GM19463 (cell line): ENCODE results near the gene MINK1.
"Not testable (repeated sequence)": the region's sequence is repeated elsewhere in the genome, so short reads cannot be mapped to it uniquely, and the experiment has no call there.

ENCODE experiments used
- ATAC-seq: cut with Tn5 transposase; IDR thresholded peaks from one replicate; pipeline ENCODE4 v1.9.1; 2021; ENCODE audit warnings: mild to moderate bottlenecking, moderate library complexity; ENCODE audit not compliant: unreplicated experiment

MINK1 gene

DNA sequence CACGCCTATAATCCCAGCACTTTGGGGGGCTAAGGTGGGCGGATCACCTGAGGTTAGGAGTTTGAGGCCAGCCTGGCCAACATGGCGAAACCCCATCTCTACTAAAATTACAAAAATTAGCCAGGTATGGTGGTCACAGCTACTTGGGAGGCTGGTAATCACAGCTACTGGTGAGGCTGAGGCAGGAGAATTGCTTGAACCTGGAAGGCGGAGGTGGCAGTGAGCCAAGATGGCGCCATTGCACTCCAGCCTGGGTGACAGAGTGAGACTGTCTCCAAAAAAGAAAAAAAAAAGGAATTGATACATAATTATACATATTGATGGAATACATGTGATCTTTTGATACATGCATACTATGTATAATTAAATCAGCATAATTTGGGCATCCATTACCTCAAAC is 34.4 kb downstream of the MINK1 start:
- ATAC-seq, result not testable (repeated sequence)

DNA sequence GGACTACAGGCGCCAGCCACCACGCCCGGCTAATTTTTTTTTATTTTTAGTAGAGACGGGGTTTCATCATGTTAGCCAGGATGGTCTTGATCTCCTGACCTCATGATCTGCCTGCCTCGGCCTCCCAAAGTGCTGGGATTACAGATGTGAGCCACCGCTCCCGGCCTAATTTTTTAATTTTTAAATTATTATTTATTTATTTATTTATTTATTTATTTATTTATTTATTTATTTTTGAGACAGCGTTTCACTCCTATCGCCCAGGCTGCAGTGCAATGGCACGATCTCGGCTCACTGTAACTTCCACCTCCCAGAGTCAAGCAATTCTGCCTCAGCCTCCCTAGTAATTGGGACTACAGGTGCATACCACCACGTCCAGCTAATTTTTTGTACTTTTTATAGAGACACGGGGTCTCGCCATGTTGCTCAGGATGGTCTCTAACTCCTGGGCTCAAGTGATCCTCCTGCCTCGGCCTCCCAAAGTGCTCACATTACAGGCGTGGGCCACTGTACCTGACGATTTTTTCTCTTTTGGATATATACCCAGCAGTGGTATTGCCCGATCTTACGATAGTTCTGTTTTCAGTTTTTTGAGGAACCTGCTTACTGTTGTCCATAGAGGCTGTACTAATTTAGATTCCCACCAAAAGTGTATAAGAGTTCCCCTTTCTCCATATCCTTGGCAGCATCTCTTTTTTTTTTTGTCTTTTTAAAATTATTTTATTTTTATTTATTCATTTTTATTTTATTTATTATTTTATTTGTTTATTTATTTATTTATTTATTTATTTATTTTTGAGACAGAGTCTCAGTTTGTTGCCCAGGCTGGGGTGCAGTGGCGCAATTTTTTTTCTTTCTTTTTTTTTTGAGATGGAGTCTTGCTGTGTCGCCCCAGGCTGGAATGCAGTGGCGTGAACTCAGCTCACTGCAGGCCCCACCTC is 36.2 kb downstream of the MINK1 start:
- not testable (repeated sequence) for ATAC-seq

DNA sequence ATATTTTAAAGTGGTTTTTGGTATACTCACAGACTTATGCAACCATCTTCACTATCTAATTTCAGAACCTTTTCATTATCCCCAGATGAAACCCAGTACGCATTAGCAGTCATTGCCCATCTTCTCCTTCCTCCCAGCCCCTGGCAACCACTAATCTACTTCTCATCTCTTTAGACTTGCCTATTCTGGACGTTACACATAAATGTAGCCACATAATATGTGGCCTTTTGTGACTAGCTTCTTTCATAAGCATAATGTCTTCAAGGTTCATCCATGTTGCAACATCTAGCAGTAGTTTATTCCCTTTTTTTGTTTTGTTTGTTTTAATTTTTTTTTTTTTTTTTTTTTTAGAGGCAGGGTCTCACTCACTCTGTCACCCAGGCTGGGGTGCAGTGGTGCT is 37.7 kb downstream of the MINK1 start:
- ATAC-seq, result no peak

DNA sequence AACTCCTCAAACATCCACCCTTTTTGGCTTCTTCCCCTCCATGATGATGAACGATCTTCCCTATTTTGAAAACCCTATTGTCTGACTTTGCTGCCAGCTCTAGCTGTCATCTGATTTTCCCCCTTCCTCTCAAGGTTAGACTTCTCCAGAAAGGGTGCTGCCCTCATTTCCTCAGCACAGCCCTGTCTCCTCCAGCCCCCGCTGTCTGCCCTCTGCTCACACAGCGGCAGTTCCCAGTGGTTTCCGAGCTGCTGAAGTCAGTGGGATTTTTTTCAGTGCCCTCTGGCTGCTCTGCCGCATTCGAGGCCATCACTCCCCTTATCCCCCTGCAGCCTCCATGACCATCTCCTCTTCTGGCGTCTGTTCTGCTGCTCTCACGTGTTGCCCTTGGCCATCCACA is 39.6 kb downstream of the MINK1 start:
- ATAC-seq, result no peak

DNA sequence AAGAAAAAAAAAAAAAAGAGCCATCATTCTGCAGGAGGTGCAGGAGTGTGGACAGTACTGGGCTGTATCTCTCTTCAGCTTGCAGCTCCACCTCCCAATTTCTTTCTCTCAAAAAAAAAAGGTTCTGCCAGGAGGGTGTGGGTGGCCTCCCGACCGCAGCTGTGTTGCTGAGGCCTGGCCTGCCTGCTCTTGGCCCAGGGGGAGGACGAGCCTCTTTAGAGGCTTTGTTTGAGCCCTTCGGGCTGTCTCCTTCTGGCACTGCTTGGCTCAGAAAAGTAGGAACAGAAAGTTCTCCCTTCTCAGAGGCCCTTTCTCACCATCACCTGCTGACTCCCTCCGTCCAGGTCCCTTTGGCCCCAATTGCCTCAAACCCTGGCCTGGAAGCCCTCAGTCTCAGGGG is 43.9 kb downstream of the MINK1 start:
- no peak for ATAC-seq

DNA sequence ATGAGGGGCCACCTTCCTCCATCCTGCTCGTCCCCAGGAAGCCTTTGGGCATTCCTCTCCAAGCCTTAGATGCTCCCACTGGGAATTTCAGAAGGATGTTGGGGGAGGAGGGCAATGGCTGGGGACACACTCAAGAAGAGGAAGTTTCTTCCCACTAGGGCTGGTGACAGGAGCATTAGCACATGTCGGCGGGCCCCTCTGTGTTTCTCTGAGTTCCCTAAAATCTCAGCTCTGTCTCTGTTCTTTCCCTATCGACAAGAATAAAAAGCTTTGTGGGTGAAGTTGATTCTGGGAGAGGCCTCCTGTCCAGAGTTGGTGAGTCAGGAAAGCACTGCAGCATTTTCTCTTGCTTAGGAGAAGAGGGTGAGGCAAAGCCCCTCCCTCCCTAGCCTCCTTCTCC is 46.5 kb downstream of the MINK1 start:
- no peak for ATAC-seq

DNA sequence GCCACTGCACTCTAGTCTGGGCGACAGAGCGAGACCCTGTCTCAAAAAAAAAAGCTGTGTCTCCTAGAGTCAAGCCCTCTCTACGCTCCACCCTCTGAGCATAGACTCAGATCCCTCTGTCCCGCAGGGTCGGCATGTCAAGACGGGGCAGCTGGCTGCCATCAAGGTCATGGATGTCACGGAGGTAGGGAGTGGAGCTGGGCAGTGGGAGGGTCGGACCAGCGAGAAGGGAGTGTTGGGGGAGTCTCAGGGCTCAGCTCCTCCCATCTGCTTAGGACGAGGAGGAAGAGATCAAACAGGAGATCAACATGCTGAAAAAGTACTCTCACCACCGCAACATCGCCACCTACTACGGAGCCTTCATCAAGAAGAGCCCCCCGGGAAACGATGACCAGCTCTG is 47.7 kb downstream of the MINK1 start:
- no peak for ATAC-seq

DNA sequence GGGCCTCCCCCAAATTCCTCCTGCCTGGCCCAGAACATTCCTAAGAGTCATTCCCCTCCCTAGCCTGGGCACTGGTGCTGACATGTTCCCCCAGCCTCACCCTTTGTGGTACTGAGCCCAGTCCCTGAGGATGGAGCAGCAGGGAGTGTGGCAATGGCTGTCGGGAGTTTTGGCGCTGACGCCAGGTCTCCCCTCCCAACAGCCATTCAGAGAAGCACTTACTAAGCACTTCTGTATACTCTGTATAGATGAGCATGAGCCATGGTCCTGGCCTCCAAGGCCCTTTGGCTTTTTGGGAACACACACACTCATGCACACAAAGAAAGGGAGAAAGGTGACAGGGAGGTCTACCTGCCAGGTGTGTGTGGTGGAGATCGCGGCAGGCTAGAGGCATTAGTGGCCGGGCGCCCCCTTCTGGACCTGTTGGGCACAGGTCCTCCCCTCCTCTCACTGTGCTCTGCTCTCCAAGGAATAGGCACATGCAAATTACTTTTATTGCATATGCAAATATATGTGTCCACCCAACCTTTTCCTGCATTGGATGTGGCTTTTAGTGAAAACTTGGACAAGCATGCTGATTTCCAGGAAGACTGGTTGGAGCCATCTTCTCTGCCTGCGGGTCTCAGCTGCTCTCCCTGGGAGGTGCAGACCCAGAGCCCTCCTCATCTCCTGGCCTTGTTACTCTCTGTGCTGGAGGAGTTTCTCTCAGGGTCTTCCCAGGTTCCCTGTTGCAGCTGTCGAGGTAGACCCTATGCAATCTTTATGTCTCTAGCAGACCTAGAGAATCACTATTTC is 48.8 kb downstream of the MINK1 start:
- no peak for ATAC-seq

DNA sequence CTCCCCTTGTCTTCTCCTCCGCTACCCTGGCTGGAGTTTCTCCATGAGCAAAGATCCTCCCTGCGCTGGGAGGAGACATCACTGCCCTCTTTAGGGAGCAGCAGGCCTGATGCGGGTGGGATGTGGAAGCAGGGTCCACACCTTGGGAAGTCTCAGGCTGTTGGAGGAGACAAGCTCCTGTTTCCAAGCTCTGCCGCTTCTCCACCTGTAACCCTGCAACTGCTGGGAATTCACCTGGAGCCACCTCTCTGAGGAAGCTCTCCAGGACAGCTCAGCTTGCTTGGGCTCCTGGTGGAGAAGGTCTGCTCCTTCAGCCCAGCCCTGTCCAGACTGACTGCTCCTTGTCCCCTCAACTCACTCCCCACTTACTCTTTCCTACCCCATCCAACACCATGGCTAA is 51.3 kb downstream of the MINK1 start:
- no peak for ATAC-seq

DNA sequence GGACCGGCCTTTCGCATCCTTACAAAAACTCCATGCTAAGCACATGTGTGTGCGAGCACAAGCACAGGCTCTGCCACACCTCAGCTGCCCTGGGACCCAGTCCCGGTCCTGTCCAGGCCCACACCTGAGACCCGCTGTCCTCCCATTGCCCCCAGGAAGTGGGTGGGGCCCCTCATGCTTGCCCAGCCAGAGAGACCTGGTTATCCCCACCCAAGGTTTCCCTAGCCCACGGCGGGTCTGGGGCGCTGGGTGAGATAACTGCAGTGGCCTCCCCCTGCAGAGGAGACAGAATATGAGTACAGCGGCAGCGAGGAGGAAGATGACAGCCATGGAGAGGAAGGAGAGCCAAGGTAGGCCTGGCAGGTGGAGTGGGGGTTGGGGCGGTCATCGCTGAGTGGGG is 53.7 kb downstream of the MINK1 start:
- ATAC-seq, result no peak

DNA sequence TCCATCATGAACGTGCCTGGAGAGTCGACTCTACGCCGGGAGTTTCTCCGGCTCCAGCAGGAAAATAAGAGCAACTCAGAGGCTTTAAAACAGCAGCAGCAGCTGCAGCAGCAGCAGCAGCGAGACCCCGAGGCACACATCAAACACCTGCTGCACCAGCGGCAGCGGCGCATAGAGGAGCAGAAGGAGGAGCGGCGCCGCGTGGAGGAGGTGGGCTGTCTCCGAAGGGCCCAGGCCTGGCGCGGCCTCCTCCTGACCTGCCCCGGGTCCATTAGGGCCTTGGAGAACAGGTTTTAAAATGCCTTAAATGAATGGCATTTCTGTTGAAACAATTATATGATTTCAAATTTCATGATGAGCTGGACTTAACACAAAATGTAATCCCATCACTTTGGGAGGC is 54.4 kb downstream of the MINK1 start:
- no peak for ATAC-seq

DNA sequence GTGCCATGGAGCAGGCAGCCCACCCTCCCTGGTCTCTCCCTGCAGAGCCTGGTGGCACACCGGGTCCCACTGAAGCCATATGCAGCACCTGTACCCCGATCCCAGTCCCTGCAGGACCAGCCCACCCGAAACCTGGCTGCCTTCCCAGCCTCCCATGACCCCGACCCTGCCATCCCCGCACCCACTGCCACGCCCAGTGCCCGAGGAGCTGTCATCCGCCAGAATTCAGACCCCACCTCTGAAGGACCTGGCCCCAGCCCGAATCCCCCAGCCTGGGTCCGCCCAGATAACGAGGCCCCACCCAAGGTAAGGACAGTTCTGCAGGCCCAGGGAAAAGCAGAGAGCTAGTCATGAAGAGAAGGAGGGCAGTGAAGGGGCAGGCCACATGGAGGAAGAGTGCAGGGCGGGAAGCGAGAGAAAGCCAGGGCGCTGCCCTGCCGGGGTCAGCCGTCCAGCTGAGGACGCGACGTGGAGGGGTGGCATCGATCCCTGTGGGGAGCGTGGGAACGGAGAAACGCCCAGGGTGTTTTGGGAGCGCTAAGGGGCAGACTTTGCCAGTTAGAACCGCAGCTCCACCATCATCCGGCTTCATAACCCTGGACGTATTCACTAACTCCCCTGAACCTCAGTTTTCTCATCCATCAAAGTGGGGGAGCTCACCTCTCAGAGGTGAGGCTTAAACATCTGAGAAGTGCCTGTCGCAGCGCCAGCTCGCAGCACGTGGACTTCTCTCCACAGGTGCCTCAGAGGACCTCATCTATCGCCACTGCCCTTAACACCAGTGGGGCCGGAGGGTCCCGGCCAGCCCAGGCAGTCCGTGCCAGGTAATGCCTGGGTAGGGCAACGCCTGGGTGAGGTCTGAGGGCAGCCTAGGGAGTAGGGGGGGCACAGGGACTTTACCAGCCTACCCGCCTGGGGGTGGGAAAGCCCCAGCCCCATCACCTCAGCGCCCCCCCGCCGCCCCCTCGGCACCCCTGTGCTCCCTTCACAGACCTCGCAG is 58.6 kb downstream of the MINK1 start:
- no peak for ATAC-seq

DNA sequence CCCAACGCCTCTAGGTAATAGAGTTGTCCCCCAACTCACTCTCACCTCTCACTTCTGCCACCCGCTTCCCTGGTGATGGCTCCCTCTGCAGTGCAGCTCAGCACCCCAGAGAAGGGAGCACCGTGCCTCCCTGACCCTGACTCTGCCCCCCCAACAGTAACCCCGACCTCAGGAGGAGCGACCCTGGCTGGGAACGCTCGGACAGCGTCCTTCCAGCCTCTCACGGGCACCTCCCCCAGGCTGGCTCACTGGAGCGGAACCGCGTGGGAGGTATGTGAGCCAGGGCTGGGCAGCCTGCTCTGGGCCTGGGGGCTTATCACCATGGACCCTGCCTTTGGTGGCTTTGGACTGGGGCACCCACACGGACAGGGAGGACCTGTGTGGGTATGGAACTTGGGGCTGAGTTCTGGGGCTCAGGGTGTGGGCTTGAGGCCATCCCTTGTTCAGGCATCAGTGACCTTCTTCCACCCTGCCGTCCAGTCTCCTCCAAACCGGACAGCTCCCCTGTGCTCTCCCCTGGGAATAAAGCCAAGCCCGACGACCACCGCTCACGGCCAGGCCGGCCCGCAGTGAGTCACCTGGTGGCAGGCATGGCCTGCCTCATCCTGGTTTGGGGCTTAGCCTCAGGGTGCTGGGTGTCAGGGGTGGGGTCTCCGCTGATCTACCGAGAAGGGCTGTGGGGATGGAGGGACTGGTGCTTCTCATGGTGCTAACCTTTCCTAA is 59.5 kb downstream of the MINK1 start:
- ATAC-seq, result no peak

DNA sequence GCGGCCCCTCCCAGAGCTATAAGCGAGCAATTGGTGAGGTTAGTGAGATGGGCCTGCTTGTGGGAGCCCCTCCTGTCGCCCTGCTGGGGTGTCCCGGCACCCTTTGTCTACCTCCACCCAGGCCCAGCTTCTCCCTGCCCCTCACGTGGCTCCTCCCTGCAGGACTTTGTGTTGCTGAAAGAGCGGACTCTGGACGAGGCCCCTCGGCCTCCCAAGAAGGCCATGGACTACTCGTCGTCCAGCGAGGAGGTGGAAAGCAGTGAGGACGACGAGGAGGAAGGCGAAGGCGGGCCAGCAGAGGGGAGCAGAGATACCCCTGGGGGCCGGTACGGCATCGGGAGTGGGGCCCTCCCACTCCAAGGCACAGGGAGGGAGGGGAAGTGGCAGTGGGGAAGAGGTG is 60.1 kb downstream of the MINK1 start:
- no peak for ATAC-seq

DNA sequence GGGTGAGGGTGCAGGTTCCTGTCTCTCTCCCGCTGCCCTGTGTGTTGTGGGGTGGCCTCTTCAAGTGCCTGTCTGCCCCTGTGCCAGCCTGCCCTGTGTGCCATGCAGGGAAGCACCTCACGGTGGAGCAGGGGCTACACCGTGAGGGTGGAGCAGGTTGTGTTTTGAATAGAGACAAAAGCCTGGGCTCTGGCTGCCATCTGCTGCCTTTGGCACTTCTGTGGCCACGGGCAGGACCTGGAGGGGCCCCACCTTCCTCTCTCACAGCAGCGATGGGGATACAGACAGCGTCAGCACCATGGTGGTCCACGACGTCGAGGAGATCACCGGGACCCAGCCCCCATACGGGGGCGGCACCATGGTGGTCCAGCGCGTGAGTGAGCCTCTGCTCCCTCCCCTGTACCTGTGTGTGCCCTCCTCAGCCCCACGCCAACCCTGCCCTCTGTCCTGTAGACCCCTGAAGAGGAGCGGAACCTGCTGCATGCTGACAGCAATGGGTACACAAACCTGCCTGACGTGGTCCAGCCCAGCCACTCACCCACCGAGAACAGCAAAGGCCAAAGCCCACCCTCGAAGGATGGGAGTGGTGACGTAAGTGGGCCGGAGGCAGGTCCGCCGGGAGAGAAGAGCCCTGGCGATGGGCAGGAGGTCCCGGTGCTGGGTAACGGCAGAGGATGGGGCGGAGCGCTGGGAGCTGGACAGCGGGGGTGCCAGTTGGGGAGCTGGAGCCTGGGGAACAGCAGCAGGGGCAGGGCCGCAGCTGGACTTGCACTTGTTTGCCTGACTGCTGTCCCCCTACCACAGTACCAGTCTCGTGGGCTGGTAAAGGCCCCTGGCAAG is 60.8 kb downstream of the MINK1 start:
- ATAC-seq, result no peak

DNA sequence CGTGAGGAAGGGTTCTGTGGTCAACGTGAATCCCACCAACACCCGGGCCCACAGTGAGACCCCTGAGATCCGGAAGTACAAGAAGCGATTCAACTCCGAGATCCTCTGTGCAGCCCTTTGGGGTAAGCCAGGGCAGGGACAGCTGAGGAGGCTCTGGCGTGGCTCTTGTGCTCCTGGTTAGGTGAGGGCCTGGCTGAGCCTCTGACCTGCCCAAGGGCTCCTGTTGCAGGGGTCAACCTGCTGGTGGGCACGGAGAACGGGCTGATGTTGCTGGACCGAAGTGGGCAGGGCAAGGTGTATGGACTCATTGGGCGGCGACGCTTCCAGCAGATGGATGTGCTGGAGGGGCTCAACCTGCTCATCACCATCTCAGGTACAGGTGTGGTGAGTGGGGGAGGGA is 62.0 kb downstream of the MINK1 start:
- ATAC-seq, result no peak

DNA sequence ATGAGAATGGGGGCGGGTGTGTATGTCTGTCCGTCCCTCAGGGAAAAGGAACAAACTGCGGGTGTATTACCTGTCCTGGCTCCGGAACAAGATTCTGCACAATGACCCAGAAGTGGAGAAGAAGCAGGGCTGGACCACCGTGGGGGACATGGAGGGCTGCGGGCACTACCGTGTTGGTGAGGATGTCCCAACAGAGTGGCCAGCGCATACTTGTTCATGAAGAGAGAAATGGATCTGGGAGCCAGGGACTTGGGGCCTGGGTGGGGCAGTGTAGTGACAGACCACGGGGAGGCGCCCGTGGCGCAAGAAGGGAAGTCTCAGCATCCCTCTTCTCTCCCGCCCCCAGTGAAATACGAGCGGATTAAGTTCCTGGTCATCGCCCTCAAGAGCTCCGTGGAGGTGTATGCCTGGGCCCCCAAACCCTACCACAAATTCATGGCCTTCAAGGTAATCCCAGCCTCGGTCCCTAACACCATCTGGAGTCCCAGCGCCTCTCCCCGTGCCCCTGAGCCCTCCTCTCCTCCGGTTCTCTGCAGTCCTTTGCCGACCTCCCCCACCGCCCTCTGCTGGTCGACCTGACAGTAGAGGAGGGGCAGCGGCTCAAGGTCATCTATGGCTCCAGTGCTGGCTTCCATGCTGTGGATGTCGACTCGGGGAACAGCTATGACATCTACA is 62.7 kb downstream of the MINK1 start:
- ATAC-seq, result no peak

DNA sequence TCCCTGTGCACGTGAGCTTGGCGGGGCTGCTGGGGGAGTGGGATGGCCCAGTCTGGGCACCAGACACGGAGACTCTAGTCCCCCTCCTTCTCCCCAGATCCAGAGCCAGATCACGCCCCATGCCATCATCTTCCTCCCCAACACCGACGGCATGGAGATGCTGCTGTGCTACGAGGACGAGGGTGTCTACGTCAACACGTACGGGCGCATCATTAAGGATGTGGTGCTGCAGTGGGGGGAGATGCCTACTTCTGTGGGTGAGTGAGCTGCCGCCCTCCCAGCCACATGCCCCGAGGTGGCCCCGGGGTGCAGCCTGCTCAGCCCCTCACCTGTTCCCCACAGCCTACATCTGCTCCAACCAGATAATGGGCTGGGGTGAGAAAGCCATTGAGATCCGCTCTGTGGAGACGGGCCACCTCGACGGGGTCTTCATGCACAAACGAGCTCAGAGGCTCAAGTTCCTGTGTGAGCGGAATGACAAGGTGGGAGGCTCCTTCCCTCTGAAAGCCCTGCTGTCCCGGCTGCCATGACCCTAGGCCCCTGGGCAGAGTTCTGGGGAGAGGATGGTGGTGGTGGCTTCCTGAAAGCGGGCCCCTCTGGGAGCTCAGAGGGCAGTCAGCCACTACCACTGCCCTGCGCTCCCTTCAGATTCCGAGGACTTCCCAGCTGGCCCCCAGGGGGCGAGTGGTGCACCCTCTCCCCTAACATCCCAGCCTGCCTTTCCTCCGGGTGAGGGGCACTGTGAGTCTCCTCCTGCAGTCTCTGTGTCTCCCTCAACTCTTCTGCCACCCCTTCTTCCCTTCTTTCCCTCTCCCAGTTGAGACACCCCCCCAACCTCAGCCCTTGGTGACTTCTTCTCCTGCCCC is 63.4 kb downstream of the MINK1 start:
- ATAC-seq, result no peak
